Measurements from ENCODE around the gene SLCO3A1.

Gene SLCO3A1

DNA sequence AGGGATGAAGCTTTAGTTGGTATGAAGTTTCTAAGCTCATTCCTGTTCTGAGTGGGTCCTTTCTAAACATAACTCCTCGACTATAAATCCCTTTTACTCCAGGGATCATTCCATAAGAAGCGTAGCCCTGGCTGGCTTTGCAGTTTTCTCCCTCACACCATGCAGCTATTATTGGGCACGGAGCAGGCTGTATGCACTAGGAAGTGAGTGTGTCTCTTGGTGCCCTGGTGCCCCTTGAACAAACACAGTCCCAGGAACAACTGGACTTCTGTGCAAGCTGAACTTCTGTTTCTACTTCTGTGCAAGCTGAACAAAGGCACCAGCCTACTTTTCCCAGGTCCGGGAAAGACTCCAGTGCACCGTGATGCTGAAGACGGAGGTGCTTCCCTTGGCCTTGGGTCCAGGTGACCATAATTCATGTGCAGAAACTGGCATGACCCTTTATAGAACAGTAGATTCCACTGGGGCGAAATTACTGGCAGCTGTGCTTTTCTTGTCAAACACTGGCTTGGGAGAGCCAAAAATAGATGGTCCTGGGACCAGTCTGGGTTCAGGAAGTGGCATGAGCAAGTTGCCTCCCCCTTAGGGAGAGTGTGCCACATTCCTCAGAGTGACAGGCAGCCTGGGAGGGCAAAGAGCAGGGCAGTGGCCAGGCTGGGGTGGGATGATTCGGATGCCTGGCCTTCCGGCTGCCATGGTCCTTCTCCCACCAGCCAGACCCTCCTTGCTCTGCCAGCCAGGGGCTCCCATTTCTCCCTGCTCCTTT, 127.2 kb downstream of the SLCO3A1 start:
- H3K4me3 ChIP-seq (ENCODE audit: low read length), result no peak overlapping the region
- no peaks in the 10 kb centered on the region for H3K27me3 ChIP-seq (ENCODE audit: control insufficient read depth, insufficient read depth, low read length)
- H3K36me3 ChIP-seq (ENCODE audit: insufficient read depth, low read length), result no peaks in the 10 kb centered on the region
- no peak overlapping the region for H3K9ac ChIP-seq (ENCODE audit: low read depth, low read length)
- H3K9me3 ChIP-seq (replicated peaks; ENCODE audit: low read length), result no peaks in the 10 kb centered on the region
- no peak overlapping the region for H3K4me2 ChIP-seq (ENCODE audit: low read length)
- H3K4me1 ChIP-seq (ENCODE audit: control insufficient read depth, insufficient read depth, low read length), result no peaks in the 10 kb centered on the region

DNA sequence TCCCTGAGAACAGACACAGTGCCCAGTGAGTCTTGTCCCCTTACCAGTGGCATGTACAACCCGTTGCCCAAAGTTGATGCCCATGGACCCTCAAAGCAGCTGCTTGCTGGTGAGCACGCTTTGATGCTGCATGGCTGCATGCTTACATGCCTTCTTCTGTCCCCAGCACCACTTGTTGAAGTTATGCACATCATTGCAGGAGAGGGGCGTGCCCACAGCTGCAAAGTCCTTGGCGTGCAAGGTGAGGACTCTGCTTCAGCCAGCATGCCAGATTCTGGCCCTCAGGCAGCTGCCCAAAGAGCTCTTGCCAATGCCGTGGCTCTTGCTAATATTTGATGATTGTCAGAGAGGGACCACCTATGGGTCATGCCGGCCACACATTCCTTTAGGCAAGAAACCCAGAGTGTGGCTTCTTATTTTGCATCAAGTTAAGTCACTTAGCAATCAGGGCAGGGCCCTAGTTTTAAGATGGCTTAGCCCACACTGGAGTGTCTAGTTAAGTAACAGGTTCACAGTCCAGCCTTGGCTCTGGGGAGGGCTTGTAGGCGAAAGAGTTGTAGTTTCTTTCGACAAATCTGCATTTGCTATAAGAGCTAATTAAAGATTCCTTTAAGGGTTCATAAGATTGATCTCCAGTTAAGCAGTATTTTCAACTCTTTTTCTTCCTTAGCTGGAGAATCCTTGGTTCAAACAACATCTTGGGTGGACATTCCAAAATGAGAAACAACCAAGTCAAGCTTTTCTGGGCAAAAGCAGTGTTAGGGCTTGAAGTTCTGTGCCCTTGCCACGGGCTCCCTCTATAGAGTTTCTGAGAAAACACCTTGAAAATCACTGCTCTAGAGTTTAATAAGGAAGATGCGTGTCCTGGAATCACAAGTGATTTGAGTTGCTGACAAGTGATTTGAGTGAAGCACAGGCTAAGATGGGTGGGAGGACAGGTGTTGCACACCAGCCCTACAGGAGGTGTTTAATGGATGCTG, 128.6 kb downstream of the SLCO3A1 start:
- Histone ChIP-seq H3K36me3 (ENCODE audit: insufficient read depth, low read length) (no peaks in the 10 kb centered on the region), H3K9me3 (replicated peaks; ENCODE audit: low read length) (no peaks in the 10 kb centered on the region), H3K27me3 (ENCODE audit: control insufficient read depth, insufficient read depth, low read length) (no peaks in the 10 kb centered on the region), H3K4me2 (ENCODE audit: low read length) (no peak overlapping the region), H3K9ac (ENCODE audit: low read depth, low read length) (no peak overlapping the region), H3K4me1 (ENCODE audit: control insufficient read depth, insufficient read depth, low read length) (no peaks in the 10 kb centered on the region), H3K4me3 (ENCODE audit: low read length) (no peak overlapping the region)

GRCh38 chr15:91983729-91984340, 130.3 kb downstream of the SLCO3A1 start:
- H3K4me1 ChIP-seq (ENCODE audit: control insufficient read depth, insufficient read depth, low read length), result no peaks in the 10 kb centered on the region
- no peak overlapping the region for H3K4me3 ChIP-seq (ENCODE audit: low read length)
- no peaks in the 10 kb centered on the region for H3K9me3 ChIP-seq (replicated peaks; ENCODE audit: low read length)

GRCh38 chr15:91985297-91985696, 131.8 kb downstream of the SLCO3A1 start:
- H3K27me3 ChIP-seq (ENCODE audit: control insufficient read depth, insufficient read depth, low read length), result no peaks in the 10 kb centered on the region
- H3K36me3 ChIP-seq (ENCODE audit: insufficient read depth, low read length), result no peaks in the 10 kb centered on the region
- H3K4me3 ChIP-seq (ENCODE audit: low read length), result no peak overlapping the region
- no peaks in the 10 kb centered on the region for H3K9me3 ChIP-seq (replicated peaks; ENCODE audit: low read length)
- H3K4me1 ChIP-seq (ENCODE audit: control insufficient read depth, insufficient read depth, low read length), result no peaks in the 10 kb centered on the region
- no peak overlapping the region for H3K4me2 ChIP-seq (ENCODE audit: low read length)
- no peak overlapping the region for H3K9ac ChIP-seq (ENCODE audit: low read depth, low read length)

More at GRCh38 chr15:91983729-91984340, 130.3 kb downstream of the SLCO3A1 start:
- Histone ChIP-seq H3K27me3 (ENCODE audit: control insufficient read depth, insufficient read depth, low read length) (no peaks in the 10 kb centered on the region), H3K36me3 (ENCODE audit: insufficient read depth, low read length) (no peaks in the 10 kb centered on the region), H3K4me2 (ENCODE audit: low read length) (no peak overlapping the region), H3K9ac (ENCODE audit: low read depth, low read length) (no peak overlapping the region)

- no peak overlapping the region for H3K4me3 ChIP-seq (ENCODE audit: low read length)
- no peak overlapping the region for H3K4me2 ChIP-seq (ENCODE audit: low read length)
Measured at GRCh38 chr15:91988071-91988470, 134.6 kb downstream of the SLCO3A1 start.

DNA sequence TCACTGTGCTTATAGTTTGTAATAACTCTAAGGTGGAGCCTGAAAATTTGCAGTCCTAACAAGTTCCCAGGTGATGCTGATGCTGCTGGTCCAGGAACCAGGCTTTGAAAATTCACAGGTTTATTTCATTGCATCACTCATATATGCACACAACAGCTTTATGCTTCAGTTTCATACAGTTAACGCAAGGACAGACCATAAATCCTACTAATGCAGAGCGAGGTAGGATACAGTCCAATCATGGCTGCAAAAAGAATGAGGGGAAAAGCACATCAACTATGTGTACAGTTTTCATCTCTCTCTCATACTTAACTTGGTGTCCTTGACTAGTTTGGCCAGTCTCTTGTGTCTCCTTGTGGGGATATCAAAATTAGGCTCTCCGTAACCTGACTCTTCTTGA, 135.1 kb downstream of the SLCO3A1 start:
- Histone ChIP-seq H3K4me2 (ENCODE audit: low read length) (no peak overlapping the region), H3K4me1 (ENCODE audit: control insufficient read depth, insufficient read depth, low read length) (no peaks in the 10 kb centered on the region), H3K4me3 (ENCODE audit: low read length) (no peak overlapping the region), H3K27me3 (ENCODE audit: control insufficient read depth, insufficient read depth, low read length) (no peaks in the 10 kb centered on the region), H3K36me3 (ENCODE audit: insufficient read depth, low read length) (no peaks in the 10 kb centered on the region), H3K9me3 (replicated peaks; ENCODE audit: low read length) (no peaks in the 10 kb centered on the region), H3K9ac (ENCODE audit: low read depth, low read length) (no peak overlapping the region)

More at GRCh38 chr15:91988071-91988470, 134.6 kb downstream of the SLCO3A1 start:
- H3K27me3 ChIP-seq (ENCODE audit: control insufficient read depth, insufficient read depth, low read length), result no peaks in the 10 kb centered on the region
- no peaks in the 10 kb centered on the region for H3K36me3 ChIP-seq (ENCODE audit: insufficient read depth, low read length)
- H3K9me3 ChIP-seq (replicated peaks; ENCODE audit: low read length), result no peaks in the 10 kb centered on the region
- H3K4me1 ChIP-seq (ENCODE audit: control insufficient read depth, insufficient read depth, low read length), result no peaks in the 10 kb centered on the region
- no peak overlapping the region for H3K9ac ChIP-seq (ENCODE audit: low read depth, low read length)

- Histone ChIP-seq H3K36me3 (ENCODE audit: insufficient read depth, low read length) (no peaks in the 10 kb centered on the region), H3K4me3 (ENCODE audit: low read length) (no peak overlapping the region), H3K9me3 (replicated peaks; ENCODE audit: low read length) (no peaks in the 10 kb centered on the region), H3K4me2 (ENCODE audit: low read length) (no peak overlapping the region), H3K4me1 (ENCODE audit: control insufficient read depth, insufficient read depth, low read length) (no peaks in the 10 kb centered on the region), H3K9ac (ENCODE audit: low read depth, low read length) (no peak overlapping the region), H3K27me3 (ENCODE audit: control insufficient read depth, insufficient read depth, low read length) (no peaks in the 10 kb centered on the region)
Measured at GRCh38 chr15:91989821-91990220, 136.3 kb downstream of the SLCO3A1 start.

DNA sequence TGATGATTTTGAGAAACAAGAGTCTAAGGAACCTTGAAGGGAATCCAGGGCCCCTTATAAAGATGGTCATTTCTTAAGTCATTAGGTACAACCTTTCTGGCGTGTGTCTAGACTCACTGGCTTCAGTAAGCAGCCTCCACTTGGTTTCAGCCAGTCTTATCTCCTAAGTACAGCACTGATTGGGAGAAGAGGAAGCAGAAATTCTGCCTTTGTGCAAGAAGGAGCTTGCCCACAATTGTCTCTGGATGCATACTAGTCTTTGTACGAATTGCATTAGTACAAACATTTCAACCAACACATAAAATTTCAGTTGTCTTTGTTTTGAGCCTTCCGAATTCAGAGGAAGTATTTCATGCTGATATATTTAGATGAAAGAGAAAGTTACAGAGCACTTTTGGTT, 139.4 kb downstream of the SLCO3A1 start:
- H3K4me2 ChIP-seq (ENCODE audit: low read length), result no peak overlapping the region
- no peak overlapping the region for H3K4me3 ChIP-seq (ENCODE audit: low read length)
- no peak overlapping the region for H3K9ac ChIP-seq (ENCODE audit: low read depth, low read length)
- H3K27me3 ChIP-seq (ENCODE audit: control insufficient read depth, insufficient read depth, low read length), result no peaks in the 10 kb centered on the region
- no peaks in the 10 kb centered on the region for H3K4me1 ChIP-seq (ENCODE audit: control insufficient read depth, insufficient read depth, low read length)
- H3K9me3 ChIP-seq (replicated peaks; ENCODE audit: low read length), result no peaks in the 10 kb centered on the region
- H3K36me3 ChIP-seq (ENCODE audit: insufficient read depth, low read length), result no peaks in the 10 kb centered on the region

DNA sequence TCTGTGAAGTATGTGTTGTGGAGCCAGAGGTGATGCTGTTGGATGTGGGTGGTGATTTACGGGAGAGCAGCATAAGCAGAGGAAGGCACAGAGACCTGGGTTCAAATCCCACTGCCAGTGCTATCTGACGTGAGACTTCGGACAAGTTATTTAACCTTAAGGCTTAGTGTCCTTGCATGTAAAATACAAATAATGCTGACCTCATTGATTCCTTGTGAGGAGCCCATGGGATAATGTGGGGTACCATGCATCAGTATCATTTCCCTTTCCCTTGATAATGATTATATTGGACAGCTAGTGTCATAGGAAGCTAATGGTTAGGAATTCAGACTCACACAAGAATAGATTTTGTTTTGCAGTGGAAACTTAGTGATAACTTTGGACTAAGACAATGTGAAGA, 141.6 kb downstream of the SLCO3A1 start:
- Histone ChIP-seq H3K4me1 (ENCODE audit: control insufficient read depth, insufficient read depth, low read length) (no peaks in the 10 kb centered on the region), H3K9me3 (replicated peaks; ENCODE audit: low read length) (no peaks in the 10 kb centered on the region), H3K27me3 (ENCODE audit: control insufficient read depth, insufficient read depth, low read length) (no peaks in the 10 kb centered on the region), H3K9ac (ENCODE audit: low read depth, low read length) (no peak overlapping the region), H3K4me3 (ENCODE audit: low read length) (no peak overlapping the region), H3K4me2 (ENCODE audit: low read length) (no peak overlapping the region), H3K36me3 (ENCODE audit: insufficient read depth, low read length) (no peaks in the 10 kb centered on the region)

- Histone ChIP-seq H3K4me2 (ENCODE audit: low read length) (no peak overlapping the region), H3K36me3 (ENCODE audit: insufficient read depth, low read length) (no peaks in the 10 kb centered on the region), H3K4me1 (ENCODE audit: control insufficient read depth, insufficient read depth, low read length) (no peaks in the 10 kb centered on the region), H3K9me3 (replicated peaks; ENCODE audit: low read length) (no peaks in the 10 kb centered on the region), H3K27me3 (ENCODE audit: control insufficient read depth, insufficient read depth, low read length) (no peaks in the 10 kb centered on the region), H3K4me3 (ENCODE audit: low read length) (no peak overlapping the region), H3K9ac (ENCODE audit: low read depth, low read length) (no peak overlapping the region)
Measured at GRCh38 chr15:91997163-91997562, 143.7 kb downstream of the SLCO3A1 start.

GRCh38 chr15:92000709-92001108, 147.2 kb downstream of the SLCO3A1 start:
- Histone ChIP-seq H3K9me3 (replicated peaks; ENCODE audit: low read length) (no peaks in the 10 kb centered on the region), H3K27me3 (ENCODE audit: control insufficient read depth, insufficient read depth, low read length) (no peaks in the 10 kb centered on the region), H3K36me3 (ENCODE audit: insufficient read depth, low read length) (no peaks in the 10 kb centered on the region), H3K4me3 (ENCODE audit: low read length) (no peak overlapping the region), H3K4me1 (ENCODE audit: control insufficient read depth, insufficient read depth, low read length) (no peaks in the 10 kb centered on the region), H3K9ac (ENCODE audit: low read depth, low read length) (no peak overlapping the region), H3K4me2 (ENCODE audit: low read length) (no peak overlapping the region)
